Activated T-helper 2 cell treated with anti-CD3 and anti-CD28 coated beads, Interferon-gamma antibody, Interleukin-2, Interleukin-4, amounts not matched to agents 10 μg/mL and 5 μg/mL and 100 μg/mL, durations not matched to agents 14 hours and 24 hours and 36 hours (primary cell): ENCODE measurements around the gene CRIM1. TPM values are rescaled to one million over a fixed set of nuclear protein-coding genes. Genes with fewer than 3 reads are reported as not detected.

ENCODE experiments used
- DNase-seq: peaks from one replicate; pipeline ENCODE4 v3.0.0; 2021; ENCODE audit warnings: low spot score
- H3K27ac Mint-ChIP-seq: one replicate; pipeline ENCODE4 v1.8.0; 2021; ENCODE audit warnings: mixed read lengths
- H3K27me3 Mint-ChIP-seq: one replicate; pipeline ENCODE4 v1.8.0; 2021; ENCODE audit warnings: low read depth, mixed read lengths
- H3K36me3 Mint-ChIP-seq: one replicate; pipeline ENCODE4 v1.8.0; 2021; ENCODE audit warnings: low read depth, mixed read lengths
- H3K4me1 Mint-ChIP-seq: one replicate; pipeline ENCODE4 v1.8.0; 2021; ENCODE audit warnings: low read depth, mixed read lengths
- H3K4me3 Mint-ChIP-seq: one replicate; pipeline ENCODE4 v1.8.0; 2021; ENCODE audit warnings: low read depth, mild to moderate bottlenecking, moderate library complexity, mixed read lengths
- H3K9me3 Mint-ChIP-seq: one replicate; pipeline ENCODE4 v1.8.0; 2021; ENCODE audit warnings: mixed read lengths
- intact Hi-C: fragments of 100-400 bp; cut with micrococcal nuclease; formaldehyde crosslinking; loops from one replicate; pipeline ENCODE4 v1.15.1; 2023
- total RNA-seq: library from RNA; stranded (reverse); gene quantifications from 2 replicates; pipeline ENCODE4 v1.2.3, GENCODE V29; 2022

CRIM1 gene
- total RNA-seq, 1 donor from 2014 or later: 12.8 TPM

DNA sequence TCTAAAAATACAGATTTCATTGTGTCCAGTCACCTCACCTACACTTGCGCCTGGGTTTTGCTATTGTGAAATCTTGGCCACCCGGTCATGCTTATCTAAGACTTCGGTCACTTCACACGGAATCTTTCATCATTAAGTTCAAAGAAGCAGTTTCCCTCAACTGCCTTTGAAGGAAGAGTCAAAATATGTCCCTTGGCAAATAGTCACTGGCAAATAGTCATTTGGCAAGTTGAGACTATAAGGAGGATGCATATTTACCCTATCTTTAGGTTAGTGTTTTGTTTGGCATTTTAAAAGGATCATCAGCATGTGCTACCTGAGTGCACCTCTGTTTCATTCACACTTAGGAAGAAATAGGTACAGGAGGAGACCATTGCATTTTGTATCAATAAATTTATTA lies 146.5 kb downstream of the CRIM1 start:
- Mint-ChIP-seq H3K4me3 (no peak overlapping the region), H3K27me3 (no peaks in the 10 kb centered on the region)
- intact Hi-C loops: no loop called here

GRCh38 chr2:36507408-36507812 lies 151.8 kb downstream of the CRIM1 start:
- no peaks in the 10 kb centered on the region for H3K9me3 Mint-ChIP-seq
- no peak overlapping the region for H3K27ac Mint-ChIP-seq
- intact Hi-C loops: loop anchor here (2.0 kb wide), 1 partner anchor 155 kb away; no protein-coding TSS in a partner anchor
- H3K4me1 Mint-ChIP-seq: no peaks in the 10 kb centered on the region
- no peak overlapping the region for H3K4me3 Mint-ChIP-seq
- H3K36me3 Mint-ChIP-seq: no peaks in the 10 kb centered on the region
- no peaks in the 10 kb centered on the region for H3K27me3 Mint-ChIP-seq
- no peak for DNase-seq

More for the DNA sequence above, 146.5 kb downstream of the CRIM1 start:
- no peak overlapping the region for H3K27ac Mint-ChIP-seq
- no peaks in the 10 kb centered on the region for H3K36me3 Mint-ChIP-seq
- H3K4me1 Mint-ChIP-seq: no peaks in the 10 kb centered on the region
- no peak for DNase-seq
- H3K9me3 Mint-ChIP-seq: no peaks in the 10 kb centered on the region

DNA sequence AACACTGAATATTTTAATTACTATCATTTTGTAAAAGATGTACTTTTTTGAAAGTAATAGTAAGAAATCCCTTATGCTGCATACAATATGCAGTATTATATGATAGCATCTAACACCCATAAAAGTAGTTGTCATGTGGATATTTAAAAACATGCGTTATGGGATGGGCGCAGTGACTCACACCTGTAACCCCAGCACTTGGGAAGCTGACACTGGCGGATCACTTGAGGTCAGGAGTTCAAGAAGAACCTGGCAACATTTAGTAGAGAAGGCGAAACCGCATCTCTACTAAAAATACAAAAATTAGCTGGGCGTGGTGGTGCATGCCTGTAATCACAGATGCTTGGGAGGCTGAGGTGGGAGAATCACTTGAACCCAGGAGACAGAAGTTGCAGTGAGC lies 153.5 kb downstream of the CRIM1 start:
- intact Hi-C loops: no loop called here
- H3K4me1 Mint-ChIP-seq: no peaks in the 10 kb centered on the region
- H3K9me3 Mint-ChIP-seq: no peaks in the 10 kb centered on the region
- no peak overlapping the region for H3K27ac Mint-ChIP-seq
- H3K36me3 Mint-ChIP-seq: no peaks in the 10 kb centered on the region
- no peak overlapping the region for H3K4me3 Mint-ChIP-seq
- no peaks in the 10 kb centered on the region for H3K27me3 Mint-ChIP-seq
- no peak for DNase-seq

DNA sequence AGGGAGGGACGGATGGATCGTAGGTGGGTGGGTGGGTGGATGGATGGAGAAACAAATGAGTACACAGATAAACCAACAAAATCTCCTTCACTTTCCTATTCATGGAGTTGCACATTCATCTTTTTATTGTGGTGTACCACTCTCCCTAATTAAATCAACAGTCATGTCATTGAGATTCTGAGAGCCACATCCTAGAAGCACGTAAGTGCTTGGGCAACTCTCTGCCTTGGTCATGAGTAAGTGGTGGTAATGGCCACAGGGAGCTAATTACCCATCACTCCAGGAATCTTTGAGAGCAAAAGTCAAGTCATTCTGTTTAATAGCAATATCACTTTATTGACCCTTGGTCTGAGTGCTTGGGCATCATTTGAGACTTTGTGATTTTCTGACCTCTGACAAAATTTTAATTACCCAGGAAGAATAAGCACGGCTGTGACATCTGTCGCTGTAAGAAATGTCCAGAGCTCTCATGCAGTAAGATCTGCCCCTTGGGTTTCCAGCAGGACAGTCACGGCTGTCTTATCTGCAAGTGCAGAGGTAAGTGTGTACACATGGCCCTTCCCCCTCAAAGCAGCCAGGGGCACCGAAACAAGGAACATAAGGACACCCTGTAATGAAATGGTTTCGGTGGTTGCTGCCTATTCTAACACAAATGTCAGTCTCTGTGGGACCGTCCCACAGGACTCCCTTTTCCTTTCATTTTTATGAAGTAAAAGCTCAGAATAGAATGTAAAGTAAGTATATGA lies 156.5 kb downstream of the CRIM1 start:
- no peak for DNase-seq
- H3K27ac Mint-ChIP-seq: no peak overlapping the region
- intact Hi-C loops: no loop called here
- no peaks in the 10 kb centered on the region for H3K9me3 Mint-ChIP-seq
- H3K27me3 Mint-ChIP-seq: no peaks in the 10 kb centered on the region
- no peak overlapping the region for H3K4me3 Mint-ChIP-seq
- no peaks in the 10 kb centered on the region for H3K4me1 Mint-ChIP-seq
- H3K36me3 Mint-ChIP-seq: no peaks in the 10 kb centered on the region

- no peak for DNase-seq
- no peaks in the 10 kb centered on the region for H3K36me3 Mint-ChIP-seq
- H3K4me3 Mint-ChIP-seq: no peak overlapping the region
- intact Hi-C loops: no loop called here
- no peak overlapping the region for H3K27ac Mint-ChIP-seq
- H3K9me3 Mint-ChIP-seq: no peaks in the 10 kb centered on the region
- H3K4me1 Mint-ChIP-seq: no peaks in the 10 kb centered on the region
- H3K27me3 Mint-ChIP-seq: no peaks in the 10 kb centered on the region
Observed at GRCh38 chr2:36512705-36513104, 157.1 kb downstream of the CRIM1 start.

- Mint-ChIP-seq H3K36me3 (no peaks in the 10 kb centered on the region), H3K4me3 (no peak overlapping the region), H3K27ac (no peak overlapping the region), H3K4me1 (no peaks in the 10 kb centered on the region), H3K27me3 (no peaks in the 10 kb centered on the region), H3K9me3 (no peaks in the 10 kb centered on the region)
- intact Hi-C loops: no loop called here
- no peak for DNase-seq
Observed at GRCh38 chr2:36513661-36514060, 158.1 kb downstream of the CRIM1 start.

DNA sequence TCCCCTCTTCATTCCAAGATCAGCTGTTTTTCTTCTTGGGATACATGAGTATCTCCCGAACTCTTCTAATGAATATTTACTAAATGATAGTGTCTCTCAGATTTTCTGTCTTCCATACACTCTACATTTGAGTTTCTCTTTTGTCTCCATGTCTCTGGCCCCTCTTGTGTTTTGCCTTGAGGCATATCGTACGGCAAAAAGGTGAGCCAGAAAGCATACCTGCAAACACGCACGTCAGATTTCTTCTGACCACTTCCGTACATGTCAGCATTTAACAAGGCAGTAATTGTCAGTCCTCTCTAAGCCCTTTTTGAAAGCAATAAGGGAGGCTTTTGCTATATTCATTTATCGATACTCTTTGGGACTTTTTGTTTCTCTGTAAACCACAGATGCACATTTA lies 160.0 kb downstream of the CRIM1 start:
- no peaks in the 10 kb centered on the region for H3K9me3 Mint-ChIP-seq
- no peak overlapping the region for H3K4me3 Mint-ChIP-seq
- no peaks in the 10 kb centered on the region for H3K4me1 Mint-ChIP-seq
- intact Hi-C loops: no loop called here
- H3K36me3 Mint-ChIP-seq: no peaks in the 10 kb centered on the region
- H3K27ac Mint-ChIP-seq: no peak overlapping the region
- DNase-seq: no peak
- no peaks in the 10 kb centered on the region for H3K27me3 Mint-ChIP-seq

GRCh38 chr2:36516136-36516870 lies 160.7 kb downstream of the CRIM1 start:
- H3K4me3 Mint-ChIP-seq: no peak overlapping the region
- H3K9me3 Mint-ChIP-seq: no peaks in the 10 kb centered on the region
- no peaks in the 10 kb centered on the region for H3K27me3 Mint-ChIP-seq
- H3K4me1 Mint-ChIP-seq: no peaks in the 10 kb centered on the region
- H3K27ac Mint-ChIP-seq: no peak overlapping the region
- no peak for DNase-seq
- no peaks in the 10 kb centered on the region for H3K36me3 Mint-ChIP-seq
- intact Hi-C loops: no loop called here

- intact Hi-C loops: no loop called here
- Mint-ChIP-seq H3K9me3 (no peaks in the 10 kb centered on the region), H3K36me3 (peaks cover 3% of the 10 kb centered on the region), H3K27me3 (no peaks in the 10 kb centered on the region), H3K27ac (no peak overlapping the region), H3K4me3 (no peak overlapping the region), H3K4me1 (no peaks in the 10 kb centered on the region)
- no peak for DNase-seq
Observed at GRCh38 chr2:36520431-36520830, 164.9 kb downstream of the CRIM1 start.

DNA sequence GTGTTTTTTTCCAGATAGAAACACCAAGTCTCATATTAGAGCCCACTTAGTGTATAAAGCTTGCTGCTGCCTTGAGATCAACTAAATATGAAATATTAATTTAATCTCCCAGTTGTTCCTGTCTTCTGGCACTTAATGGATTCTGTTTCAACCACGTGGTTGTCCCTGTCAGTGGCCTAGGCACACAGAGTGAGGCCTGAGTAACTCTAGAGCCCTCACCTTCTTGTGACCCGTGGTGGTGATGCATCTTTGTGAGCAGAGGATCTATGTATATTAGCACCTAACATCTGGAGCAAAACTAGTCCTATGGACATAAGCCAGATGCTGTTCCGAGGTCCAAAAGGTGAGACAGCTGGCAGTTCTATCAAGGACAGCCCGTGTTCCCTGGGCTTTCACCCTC lies 167.6 kb downstream of the CRIM1 start:
- no peak for DNase-seq
- Mint-ChIP-seq H3K4me1 (peaks cover 2% of the 10 kb centered on the region), H3K9me3 (no peaks in the 10 kb centered on the region), H3K4me3 (no peak overlapping the region), H3K27me3 (no peaks in the 10 kb centered on the region), H3K36me3 (peaks cover 3% of the 10 kb centered on the region), H3K27ac (no peak overlapping the region)
- intact Hi-C loops: no loop called here

GRCh38 chr2:36525245-36525644 lies 169.7 kb downstream of the CRIM1 start:
- no peak for DNase-seq
- Mint-ChIP-seq H3K27ac (no peak overlapping the region), H3K4me3 (no peak overlapping the region), H3K27me3 (no peaks in the 10 kb centered on the region), H3K9me3 (no peaks in the 10 kb centered on the region), H3K4me1 (peaks cover 10% of the 10 kb centered on the region), H3K36me3 (peaks cover 3% of the 10 kb centered on the region)
- intact Hi-C loops: no loop called here

- no peaks in the 10 kb centered on the region for H3K9me3 Mint-ChIP-seq
- H3K4me1 Mint-ChIP-seq: peaks cover 10% of the 10 kb centered on the region
- H3K4me3 Mint-ChIP-seq: no peak overlapping the region
- intact Hi-C loops: no loop called here
- no peaks in the 10 kb centered on the region for H3K27me3 Mint-ChIP-seq
- DNase-seq: no peak
- H3K27ac Mint-ChIP-seq: no peak overlapping the region
- peaks cover 3% of the 10 kb centered on the region for H3K36me3 Mint-ChIP-seq
Observed at GRCh38 chr2:36526226-36526625, 170.6 kb downstream of the CRIM1 start.

- Mint-ChIP-seq H3K27me3 (no peaks in the 10 kb centered on the region), H3K36me3 (no peaks in the 10 kb centered on the region), H3K9me3 (no peaks in the 10 kb centered on the region), H3K27ac (no peak overlapping the region), H3K4me1 (peaks cover 10% of the 10 kb centered on the region), H3K4me3 (no peak overlapping the region)
- DNase-seq: no peak
- intact Hi-C loops: no loop called here
Observed at GRCh38 chr2:36528274-36528673, 172.7 kb downstream of the CRIM1 start.
